Measurements from ENCODE around the gene MRPL58. TPM values are rescaled to one million over a fixed set of nuclear protein-coding genes. Genes with fewer than 3 reads are reported as not detected.

MRPL58 gene
- total RNA-seq, 2 experiments from 2014 or later, result 5.4 to 7.1 TPM

DNA sequence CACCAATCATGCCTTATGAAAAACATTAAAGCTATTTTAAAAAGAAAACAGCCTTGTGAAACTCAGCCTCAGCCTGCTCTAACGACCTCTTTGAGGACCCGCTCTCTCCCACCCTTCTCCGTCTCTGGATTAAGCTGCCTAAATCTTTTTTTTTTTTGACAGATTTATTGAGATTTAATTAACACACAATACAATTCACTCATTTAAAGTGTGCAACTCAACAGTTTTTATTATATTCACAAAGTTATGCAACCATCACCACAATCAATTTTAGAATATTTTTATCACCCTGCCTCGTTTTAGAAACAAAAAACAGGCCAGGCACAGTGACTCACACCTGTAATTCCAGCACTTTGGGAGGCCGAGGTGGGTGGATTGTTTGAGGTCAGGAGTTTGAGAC, 16.6 kb upstream of the MRPL58 start:
- H3K4me1 Mint-ChIP-seq (ENCODE audit: low read depth), result no peaks in the 10 kb centered on the region
- Histone ChIP-seq H3K9me3 (ENCODE audit: control insufficient read depth in 1 of 2, insufficient read depth in 1 of 2, low read length in 2 of 2) (no peaks in the 10 kb centered on the region), H3K36me3 (ENCODE audit: insufficient read depth, low read length) (no peaks in the 10 kb centered on the region), H3K27ac (ENCODE audit: low read depth in 1 of 2, low read length in 2 of 2) (no peak overlapping the region), H3K4me1 (ENCODE audit: insufficient read depth, low read length) (no peaks in the 10 kb centered on the region), H3K27me3 (ENCODE audit: control insufficient read depth in 1 of 2, insufficient read depth in 2 of 2, low read length in 2 of 2) (no peaks in the 10 kb centered on the region), H3K4me3 (ENCODE audit: low read length) (no peak overlapping the region)
- H3K4me3 Mint-ChIP-seq, result no peak overlapping the region
- H3K27me3 Mint-ChIP-seq, result no peaks in the 10 kb centered on the region
- H3K9me3 Mint-ChIP-seq, result no peaks in the 10 kb centered on the region
- no peaks in the 10 kb centered on the region for H3K36me3 Mint-ChIP-seq (ENCODE audit: low read depth)
- TF ChIP-seq, protein P1, sequence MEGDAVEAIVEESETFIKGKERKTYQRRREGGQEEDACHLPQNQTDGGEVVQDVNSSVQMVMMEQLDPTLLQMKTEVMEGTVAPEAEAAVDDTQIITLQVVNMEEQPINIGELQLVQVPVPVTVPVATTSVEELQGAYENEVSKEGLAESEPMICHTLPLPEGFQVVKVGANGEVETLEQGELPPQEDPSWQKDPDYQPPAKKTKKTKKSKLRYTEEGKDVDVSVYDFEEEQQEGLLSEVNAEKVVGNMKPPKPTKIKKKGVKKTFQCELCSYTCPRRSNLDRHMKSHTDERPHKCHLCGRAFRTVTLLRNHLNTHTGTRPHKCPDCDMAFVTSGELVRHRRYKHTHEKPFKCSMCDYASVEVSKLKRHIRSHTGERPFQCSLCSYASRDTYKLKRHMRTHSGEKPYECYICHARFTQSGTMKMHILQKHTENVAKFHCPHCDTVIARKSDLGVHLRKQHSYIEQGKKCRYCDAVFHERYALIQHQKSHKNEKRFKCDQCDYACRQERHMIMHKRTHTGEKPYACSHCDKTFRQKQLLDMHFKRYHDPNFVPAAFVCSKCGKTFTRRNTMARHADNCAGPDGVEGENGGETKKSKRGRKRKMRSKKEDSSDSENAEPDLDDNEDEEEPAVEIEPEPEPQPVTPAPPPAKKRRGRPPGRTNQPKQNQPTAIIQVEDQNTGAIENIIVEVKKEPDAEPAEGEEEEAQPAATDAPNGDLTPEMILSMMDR (IDR thresholded peaks at IDR 0.05), result no peak
- DNase-seq (no peak), ATAC-seq (ENCODE audit: poor library complexity) (no peak)
- no peak overlapping the region for H3K27ac Mint-ChIP-seq
- intact Hi-C loops (cut with DNase I, micrococcal nuclease), result no loop called here
- ChIA-PET POLR2A (no interaction called here), CTCF (no interaction called here)

DNA sequence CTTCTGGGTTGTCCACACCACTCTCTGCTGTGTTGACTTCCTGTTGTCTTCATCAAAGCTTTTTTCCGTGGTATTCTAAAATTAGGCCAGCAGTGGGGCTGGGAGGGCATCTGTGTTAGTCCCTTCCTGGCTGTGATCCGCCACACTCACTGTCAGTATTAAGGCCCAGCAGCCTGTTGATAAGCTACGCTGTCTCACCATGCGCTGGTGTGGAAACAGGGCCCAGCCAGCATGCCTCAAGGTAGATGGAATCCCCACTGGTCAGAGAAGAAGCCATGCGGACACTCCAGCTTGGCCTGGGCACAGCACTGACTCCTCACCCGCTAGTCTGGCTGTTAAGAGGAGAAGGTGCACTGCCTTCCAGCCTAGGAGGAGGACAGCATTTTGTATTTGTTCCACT, 13.7 kb upstream of the MRPL58 start:
- H3K27ac Mint-ChIP-seq, result no peak overlapping the region
- H3K9me3 Mint-ChIP-seq, result no peaks in the 10 kb centered on the region
- Histone ChIP-seq H3K4me3 (ENCODE audit: low read length) (no peak overlapping the region), H3K4me1 (ENCODE audit: insufficient read depth, low read length) (no peaks in the 10 kb centered on the region), H3K27ac (ENCODE audit: low read depth in 1 of 2, low read length in 2 of 2) (no peak overlapping the region), H3K9me3 (ENCODE audit: control insufficient read depth in 1 of 2, insufficient read depth in 1 of 2, low read length in 2 of 2) (no peaks in the 10 kb centered on the region), H3K27me3 (ENCODE audit: control insufficient read depth in 1 of 2, insufficient read depth in 2 of 2, low read length in 2 of 2) (no peaks in the 10 kb centered on the region), H3K36me3 (ENCODE audit: insufficient read depth, low read length) (no peaks in the 10 kb centered on the region)
- H3K36me3 Mint-ChIP-seq (ENCODE audit: low read depth), result no peaks in the 10 kb centered on the region
- ChIA-PET POLR2A (interaction anchor here (0.8 kb wide), 1 partner anchor 13 kb away, joined by 3 read pairs; no protein-coding TSS in a partner anchor), CTCF (interaction anchor here (0.7 kb wide), 1 partner anchor 37 kb away, joined by 4 read pairs; no protein-coding TSS in a partner anchor)
- TF ChIP-seq, protein P1 (IDR thresholded peaks at IDR 0.05), result no peak
- H3K27me3 Mint-ChIP-seq, result no peaks in the 10 kb centered on the region
- intact Hi-C loops (cut with DNase I, micrococcal nuclease), result no loop called here
- no peak overlapping the region for H3K4me3 Mint-ChIP-seq
- H3K4me1 Mint-ChIP-seq (ENCODE audit: low read depth), result no peaks in the 10 kb centered on the region
- ATAC-seq (ENCODE audit: poor library complexity) (no peak), DNase-seq (no peak)

DNA sequence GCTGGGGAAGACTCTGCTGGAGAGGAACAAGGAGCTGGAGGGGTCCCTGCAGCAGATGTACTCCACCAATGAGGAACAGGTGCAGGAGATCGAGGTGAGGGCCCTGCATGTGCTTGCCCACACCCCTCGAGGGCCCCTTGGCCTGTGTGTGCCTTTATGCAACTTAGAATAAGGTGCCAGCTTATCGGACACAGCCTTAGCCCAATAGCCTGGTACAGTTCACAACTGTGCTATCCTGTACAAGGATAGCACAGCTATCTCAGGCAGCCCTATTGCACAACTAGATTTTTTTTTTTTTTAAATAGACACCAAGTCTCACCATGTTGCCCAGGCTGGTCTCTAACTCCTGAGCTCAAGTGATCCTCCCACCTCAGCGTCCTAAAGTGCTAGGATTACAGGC, 12.9 kb upstream of the MRPL58 start:
- DNase-seq (no peak), ATAC-seq (ENCODE audit: poor library complexity) (no peak)
- intact Hi-C loops (cut with DNase I, micrococcal nuclease), result no loop called here
- ChIA-PET POLR2A (interaction anchor here (0.8 kb wide), 1 partner anchor 12 kb away, joined by 3 read pairs; no protein-coding TSS in a partner anchor), CTCF (no interaction called here)
- Mint-ChIP-seq H3K4me3 (no peak overlapping the region), H3K4me1 (ENCODE audit: low read depth) (no peaks in the 10 kb centered on the region), H3K27ac (no peak overlapping the region), H3K36me3 (ENCODE audit: low read depth) (no peaks in the 10 kb centered on the region), H3K9me3 (no peaks in the 10 kb centered on the region), H3K27me3 (no peaks in the 10 kb centered on the region)
- no peak overlapping the region for H3K4me3 ChIP-seq (ENCODE audit: low read length)
- TF ChIP-seq, protein P1 (IDR thresholded peaks at IDR 0.05), result no peak
- no peak overlapping the region for H3K27ac ChIP-seq (ENCODE audit: low read depth in 1 of 2, low read length in 2 of 2)
- no peaks in the 10 kb centered on the region for H3K36me3 ChIP-seq (ENCODE audit: insufficient read depth, low read length)
- H3K4me1 ChIP-seq (ENCODE audit: insufficient read depth, low read length), result no peaks in the 10 kb centered on the region
- H3K9me3 ChIP-seq (ENCODE audit: control insufficient read depth in 1 of 2, insufficient read depth in 1 of 2, low read length in 2 of 2), result no peaks in the 10 kb centered on the region
- H3K27me3 ChIP-seq (ENCODE audit: control insufficient read depth in 1 of 2, insufficient read depth in 2 of 2, low read length in 2 of 2), result no peaks in the 10 kb centered on the region
